ENCODE measurements around the gene EEF2KMT.

- TF ChIP-seq POLR2AphosphoS5 (IDR thresholded peaks at IDR 0.05) (no peak), POLR2A (IDR thresholded peaks at IDR 0.05) (no peak), EP300 (IDR thresholded peaks at IDR 0.05) (no peak), CTCF (IDR thresholded peaks at IDR 0.05) (no peak)
These were observed 20.3 kb downstream of the EEF2KMT start for GRCh38 chr16:5077304-5077703.
